ENCODE data around the gene RASGRP4.
"Not testable (repeated sequence)": the region's sequence is repeated elsewhere in the genome, so short reads cannot be mapped to it uniquely, and the experiment has no call there.

The RASGRP4 gene

GRCh38 chr19:38417146-38417543 is 8.9 kb downstream of the RASGRP4 start:
- no peak for DNase-seq (ENCODE audit: low read depth)

- no peak for DNase-seq (ENCODE audit: low read depth)
Observed at GRCh38 chr19:38413416-38413815, 12.6 kb downstream of the RASGRP4 start.

GRCh38 chr19:38412961-38413360 is 13.1 kb downstream of the RASGRP4 start:
- DNase-seq (ENCODE audit: low read depth) = no peak

GRCh38 chr19:38412491-38412890 is 13.5 kb downstream of the RASGRP4 start:
- no peak for DNase-seq (ENCODE audit: low read depth)

GRCh38 chr19:38411898-38412297 is 14.1 kb downstream of the RASGRP4 start:
- DNase-seq (ENCODE audit: low read depth) = not testable (repeated sequence)

- no peak for DNase-seq (ENCODE audit: low read depth)
Observed at GRCh38 chr19:38411041-38411712, 14.8 kb downstream of the RASGRP4 start.

- DNase-seq (ENCODE audit: low read depth) = not testable (repeated sequence)
Observed at GRCh38 chr19:38410407-38410806, 15.6 kb downstream of the RASGRP4 start.

GRCh38 chr19:38409631-38410133 is 16.3 kb downstream of the RASGRP4 start:
- peak; percentile 67 for DNase-seq (ENCODE audit: low read depth)

GRCh38 chr19:38405276-38405675 is 20.7 kb downstream of the RASGRP4 start:
- DNase-seq (ENCODE audit: low read depth) = no peak

GRCh38 chr19:38404858-38405257 is 21.2 kb downstream of the RASGRP4 start:
- no peak for DNase-seq (ENCODE audit: low read depth)

- DNase-seq (ENCODE audit: low read depth) = peak; percentile 89
Observed at GRCh38 chr19:38402967-38403674, 22.9 kb downstream of the RASGRP4 start, which contains the start of gene FAM98C. FAM98C (plus strand) TSS chr19:38403093; CDS start chr19:38403154, 61 bp downstream.

GRCh38 chr19:38402623-38402966 is 23.4 kb downstream of the RASGRP4 start:
- DNase-seq (ENCODE audit: low read depth) = no peak

- DNase-seq (ENCODE audit: low read depth) = peak; percentile 62
Observed at GRCh38 chr19:38401148-38401547, 24.9 kb downstream of the RASGRP4 start.

GRCh38 chr19:38400361-38400760 is 25.7 kb downstream of the RASGRP4 start:
- DNase-seq (ENCODE audit: low read depth) = no peak

GRCh38 chr19:38399537-38399936 is 26.5 kb downstream of the RASGRP4 start:
- no peak for DNase-seq (ENCODE audit: low read depth)

GRCh38 chr19:38399081-38399480 is 26.9 kb downstream of the RASGRP4 start:
- DNase-seq (ENCODE audit: low read depth) = no peak

GRCh38 chr19:38395381-38396114 is 30.5 kb downstream of the RASGRP4 start:
- DNase-seq (ENCODE audit: low read depth) = no peak

- peak; percentile 45 for DNase-seq (ENCODE audit: low read depth)
Observed at GRCh38 chr19:38394488-38394887, 31.5 kb downstream of the RASGRP4 start.

- peak; percentile 69 for DNase-seq (ENCODE audit: low read depth)
Observed at GRCh38 chr19:38392707-38393308, 33.2 kb downstream of the RASGRP4 start.

GRCh38 chr19:38391911-38392464 is 34.0 kb downstream of the RASGRP4 start:
- no peak for DNase-seq (ENCODE audit: low read depth)

- no peak for DNase-seq (ENCODE audit: low read depth)
Observed at GRCh38 chr19:38389957-38390924, 35.8 kb downstream of the RASGRP4 start.

Measured in amniotic epithelial cell (primary cell).